ENCODE results near the gene IFI27.

DNA sequence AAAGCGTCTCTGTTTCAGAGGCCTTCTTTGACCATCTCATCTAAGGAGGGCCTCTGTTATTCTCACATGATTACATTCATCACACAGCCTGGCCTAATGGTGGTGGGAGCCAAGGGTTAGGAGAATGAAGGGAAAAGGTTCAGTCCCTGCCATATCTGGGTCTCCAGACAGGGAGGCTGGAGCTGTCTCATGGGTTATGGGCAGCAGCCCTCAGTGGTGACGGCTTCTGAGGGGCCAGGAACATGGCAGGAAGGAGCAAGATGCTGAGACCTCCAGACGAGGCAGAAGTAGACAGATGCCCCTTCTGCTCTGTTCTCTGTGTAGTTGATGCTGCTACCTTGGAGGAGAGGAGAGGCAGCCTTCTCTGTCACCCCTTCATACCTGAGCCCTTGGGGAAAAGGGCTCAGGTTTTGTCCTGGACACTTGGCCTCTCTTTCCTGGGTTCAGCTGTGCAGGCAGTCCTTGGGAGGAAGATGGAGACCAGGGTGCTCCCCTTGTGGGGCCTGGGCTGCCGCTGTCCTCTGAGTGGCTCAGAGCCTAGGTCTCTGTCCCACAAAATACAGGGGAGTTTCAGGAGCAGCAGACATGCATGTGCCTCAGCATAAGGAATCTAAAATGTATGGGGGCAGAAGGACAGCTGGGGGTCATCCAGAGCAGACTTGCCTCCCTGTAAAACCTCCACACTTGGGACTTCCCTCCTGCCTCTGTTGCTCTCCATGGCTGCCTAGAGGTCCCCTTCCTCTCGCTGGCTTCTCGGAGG lies 15.3 kb downstream of the IFI27 start:
- TF ChIP-seq, protein P1, sequence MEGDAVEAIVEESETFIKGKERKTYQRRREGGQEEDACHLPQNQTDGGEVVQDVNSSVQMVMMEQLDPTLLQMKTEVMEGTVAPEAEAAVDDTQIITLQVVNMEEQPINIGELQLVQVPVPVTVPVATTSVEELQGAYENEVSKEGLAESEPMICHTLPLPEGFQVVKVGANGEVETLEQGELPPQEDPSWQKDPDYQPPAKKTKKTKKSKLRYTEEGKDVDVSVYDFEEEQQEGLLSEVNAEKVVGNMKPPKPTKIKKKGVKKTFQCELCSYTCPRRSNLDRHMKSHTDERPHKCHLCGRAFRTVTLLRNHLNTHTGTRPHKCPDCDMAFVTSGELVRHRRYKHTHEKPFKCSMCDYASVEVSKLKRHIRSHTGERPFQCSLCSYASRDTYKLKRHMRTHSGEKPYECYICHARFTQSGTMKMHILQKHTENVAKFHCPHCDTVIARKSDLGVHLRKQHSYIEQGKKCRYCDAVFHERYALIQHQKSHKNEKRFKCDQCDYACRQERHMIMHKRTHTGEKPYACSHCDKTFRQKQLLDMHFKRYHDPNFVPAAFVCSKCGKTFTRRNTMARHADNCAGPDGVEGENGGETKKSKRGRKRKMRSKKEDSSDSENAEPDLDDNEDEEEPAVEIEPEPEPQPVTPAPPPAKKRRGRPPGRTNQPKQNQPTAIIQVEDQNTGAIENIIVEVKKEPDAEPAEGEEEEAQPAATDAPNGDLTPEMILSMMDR (conservative IDR thresholded peaks at IDR 0.05; ENCODE audit: low read depth, low read length) = no peak
- TF ChIP-seq POLR2A (IDR thresholded peaks at IDR 0.05; ENCODE audit: low read depth, low read length) (no peak), MAZ (IDR thresholded peaks at IDR 0.05; ENCODE audit: borderline replicate concordance, low read depth, low read length) (no peak), RAD21 (IDR thresholded peaks at IDR 0.05; ENCODE audit: low read length) (no peak), FOS (IDR thresholded peaks at IDR 0.05; ENCODE audit: low read depth, low read length) (no peak), MXI1 (IDR thresholded peaks at IDR 0.05; ENCODE audit: borderline replicate concordance, low read depth, low read length) (no peak), RCOR1 (IDR thresholded peaks at IDR 0.05; ENCODE audit: insufficient replicate concordance, low read length) (no peak), CEBPB (IDR thresholded peaks at IDR 0.05; ENCODE audit: low read depth, low read length) (no peak), RFX5 (IDR thresholded peaks at IDR 0.05; ENCODE audit: low read depth, low read length) (no peak), BHLHE40 (IDR thresholded peaks at IDR 0.05; ENCODE audit: low read depth, low read length) (no peak), CHD1 (IDR thresholded peaks at IDR 0.05; ENCODE audit: low read depth, low read length) (no peak)
- TF ChIP-seq, protein P2, sequence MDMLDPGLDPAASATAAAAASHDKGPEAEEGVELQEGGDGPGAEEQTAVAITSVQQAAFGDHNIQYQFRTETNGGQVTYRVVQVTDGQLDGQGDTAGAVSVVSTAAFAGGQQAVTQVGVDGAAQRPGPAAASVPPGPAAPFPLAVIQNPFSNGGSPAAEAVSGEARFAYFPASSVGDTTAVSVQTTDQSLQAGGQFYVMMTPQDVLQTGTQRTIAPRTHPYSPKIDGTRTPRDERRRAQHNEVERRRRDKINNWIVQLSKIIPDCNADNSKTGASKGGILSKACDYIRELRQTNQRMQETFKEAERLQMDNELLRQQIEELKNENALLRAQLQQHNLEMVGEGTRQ (IDR thresholded peaks at IDR 0.05; ENCODE audit: low read depth, low read length) = no peak

Measured in IMR-90 (cell line).